Measurements from ENCODE around the gene POLR3H. TPM values are rescaled to one million over a fixed set of nuclear protein-coding genes. Genes with fewer than 3 reads are reported as not detected.

POLR3H gene
- total and polyA plus RNA-seq, 2 donors (not counting 3 experiments of a cell fraction or from before 2014, with no cell fraction given) = 31.2 to 39.4 TPM

DNA sequence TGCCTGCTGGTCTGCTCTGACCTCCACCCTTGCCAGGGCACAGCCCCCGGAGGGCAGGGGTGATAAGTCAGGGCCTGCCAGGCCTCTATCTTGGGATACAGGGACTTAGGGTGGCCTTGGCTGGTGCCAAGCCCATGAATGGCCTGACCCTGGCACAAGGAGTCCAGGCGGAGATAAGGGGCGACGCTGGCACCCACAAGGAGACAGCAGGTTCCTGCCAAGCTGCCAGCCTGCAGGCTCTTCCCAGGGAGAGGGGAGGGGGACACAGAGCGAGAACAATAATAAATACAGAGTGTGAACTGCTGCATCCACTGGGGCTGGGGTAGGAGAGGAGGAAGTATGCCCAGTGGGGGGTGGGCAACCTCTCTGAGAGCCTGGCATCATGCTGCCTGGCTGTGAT, 17.5 kb upstream of the POLR3H start:
- no peak for FAIRE-seq
- H3K36me3 ChIP-seq (ENCODE audit: control insufficient read depth in 2 of 2, extremely low read depth in 1 of 2, insufficient read depth in 2 of 2, low read length in 2 of 2) = no peaks in the 10 kb centered on the region
- POLR2A ChIA-PET = no interaction called here
- no peak overlapping the region for H3K4me2 ChIP-seq (ENCODE audit: insufficient read depth, low read length)
- H2AFZ ChIP-seq (ENCODE audit: low read depth, low read length) = no peak overlapping the region
- TF ChIP-seq GATA2 (IDR thresholded peaks at IDR 0.05; ENCODE audit: insufficient read depth, insufficient read length, low read depth, low read length) = no peak
- TF ChIP-seq, protein P1, sequence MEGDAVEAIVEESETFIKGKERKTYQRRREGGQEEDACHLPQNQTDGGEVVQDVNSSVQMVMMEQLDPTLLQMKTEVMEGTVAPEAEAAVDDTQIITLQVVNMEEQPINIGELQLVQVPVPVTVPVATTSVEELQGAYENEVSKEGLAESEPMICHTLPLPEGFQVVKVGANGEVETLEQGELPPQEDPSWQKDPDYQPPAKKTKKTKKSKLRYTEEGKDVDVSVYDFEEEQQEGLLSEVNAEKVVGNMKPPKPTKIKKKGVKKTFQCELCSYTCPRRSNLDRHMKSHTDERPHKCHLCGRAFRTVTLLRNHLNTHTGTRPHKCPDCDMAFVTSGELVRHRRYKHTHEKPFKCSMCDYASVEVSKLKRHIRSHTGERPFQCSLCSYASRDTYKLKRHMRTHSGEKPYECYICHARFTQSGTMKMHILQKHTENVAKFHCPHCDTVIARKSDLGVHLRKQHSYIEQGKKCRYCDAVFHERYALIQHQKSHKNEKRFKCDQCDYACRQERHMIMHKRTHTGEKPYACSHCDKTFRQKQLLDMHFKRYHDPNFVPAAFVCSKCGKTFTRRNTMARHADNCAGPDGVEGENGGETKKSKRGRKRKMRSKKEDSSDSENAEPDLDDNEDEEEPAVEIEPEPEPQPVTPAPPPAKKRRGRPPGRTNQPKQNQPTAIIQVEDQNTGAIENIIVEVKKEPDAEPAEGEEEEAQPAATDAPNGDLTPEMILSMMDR (IDR thresholded peaks at IDR 0.05; ENCODE audit: extremely low read depth in 1 of 2, insufficient read depth in 1 of 2, low read depth in 1 of 2, low read length in 2 of 2) = no peak
- TF ChIP-seq EZH2 (IDR thresholded peaks at IDR 0.05; ENCODE audit: borderline replicate concordance, low read depth, low read length, severe bottlenecking) = no peak
- TF ChIP-seq POLR2A (IDR thresholded peaks at IDR 0.05; ENCODE audit: low read depth, low read length) = no peak
- no peak for TF ChIP-seq FOS (IDR thresholded peaks at IDR 0.05; ENCODE audit: borderline replicate concordance, insufficient read depth, low read length)
- TF ChIP-seq, protein P2, sequence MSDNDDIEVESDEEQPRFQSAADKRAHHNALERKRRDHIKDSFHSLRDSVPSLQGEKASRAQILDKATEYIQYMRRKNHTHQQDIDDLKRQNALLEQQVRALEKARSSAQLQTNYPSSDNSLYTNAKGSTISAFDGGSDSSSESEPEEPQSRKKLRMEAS (IDR thresholded peaks at IDR 0.05; ENCODE audit: insufficient read depth, insufficient read length) = no peak
- no peak for TF ChIP-seq JUN (IDR thresholded peaks at IDR 0.05; ENCODE audit: borderline replicate concordance, insufficient read depth, insufficient read length, low read depth)
- no peak for TF ChIP-seq MYC (IDR thresholded peaks at IDR 0.05; ENCODE audit: low read depth, low read length)
- no peak for TF ChIP-seq POLR2AphosphoS5 (IDR thresholded peaks at IDR 0.05; ENCODE audit: insufficient read depth, low read depth, low read length)
- H3K4me1 ChIP-seq (ENCODE audit: control insufficient read depth, extremely low read depth, insufficient read depth, low read length) = peaks cover 11% of the 10 kb centered on the region
- DNase-seq (ENCODE audit: low read depth, low spot score) = no peak
- intact Hi-C loops (cut with micrococcal nuclease) (no loop called here), dilution Hi-C loops (cut with MboI; ENCODE audit: extremely low pct_ligation_motif_present, low sequenced_read_pairs) (no loop called here)
- H3K79me2 ChIP-seq (ENCODE audit: control insufficient read depth, insufficient read depth, low read length) = no peaks in the 10 kb centered on the region
- no peak overlapping the region for H3K27ac ChIP-seq (ENCODE audit: insufficient read depth, low read depth, low read length)
- H3K27me3 ChIP-seq (ENCODE audit: control insufficient read depth in 2 of 2, insufficient read depth in 2 of 2, low read length in 2 of 2) = peaks cover 0 to 8% of the 10 kb centered on the region in 2 experiments
- CTCF ChIA-PET = no interaction called here
- H3K9ac ChIP-seq (replicated peaks; ENCODE audit: extremely low read depth, insufficient read depth, low read length) = no peak overlapping the region
- no peaks in the 10 kb centered on the region for H4K20me1 ChIP-seq (replicated peaks; ENCODE audit: control insufficient read depth, extremely low read depth, insufficient read depth, low read length)
- BruUV-seq (replicated peaks) = no TSS peak
- H3K4me3 ChIP-seq (replicated peaks in 1 of 3; ENCODE audit: insufficient read depth in 1 of 3, low read depth in 1 of 3, low read length in 3 of 3) = no peak overlapping the region
- H3K9me1 ChIP-seq (replicated peaks; ENCODE audit: control insufficient read depth, extremely low read depth, insufficient read depth, low read length) = no peaks in the 10 kb centered on the region
- no peaks in the 10 kb centered on the region for H3K9me3 ChIP-seq (replicated peaks; ENCODE audit: control insufficient read depth, insufficient read depth, low read length)

Data from endothelial cell of umbilical vein (primary cell).